GM18858 (cell line): Measurements from ENCODE around the gene MYO16.

ENCODE experiments used
- ATAC-seq: cut with Tn5 transposase; IDR thresholded peaks from one replicate; pipeline ENCODE4 v1.9.1; 2021; ENCODE audit not compliant: unreplicated experiment

The MYO16 gene

DNA sequence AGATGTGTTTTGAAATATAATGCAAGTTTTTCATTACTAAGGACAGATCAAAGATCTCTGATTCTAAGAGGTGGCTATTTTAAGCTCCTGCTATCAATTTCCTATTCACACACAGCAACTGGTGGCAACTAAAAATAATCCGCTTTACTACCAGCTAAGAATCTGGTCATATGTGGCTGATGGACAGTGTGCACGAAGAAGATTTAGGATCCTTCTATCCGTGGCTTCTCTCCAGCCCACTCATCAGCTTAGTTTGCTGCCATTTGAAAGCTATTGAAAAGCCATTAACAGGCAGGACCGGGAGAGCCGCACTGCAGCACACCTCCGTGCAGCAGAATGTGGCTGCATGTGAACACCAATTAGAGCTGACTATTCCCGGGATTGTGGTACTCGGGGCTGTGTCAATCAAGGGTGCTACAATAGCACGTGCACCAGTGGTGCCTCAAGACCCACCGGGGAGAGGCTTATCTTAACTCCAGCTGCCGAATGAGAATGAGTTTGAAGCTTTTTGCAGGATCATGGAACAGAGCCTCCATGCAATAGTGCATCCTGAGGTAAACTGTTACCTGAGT lies at the start of gene MYO16:
Gene MYO16 (plus strand): TSS at position 431 of the 572 bp plus-strand sequence. CDS start 234 bp downstream, outside the sequence.
- no peak for ATAC-seq

DNA sequence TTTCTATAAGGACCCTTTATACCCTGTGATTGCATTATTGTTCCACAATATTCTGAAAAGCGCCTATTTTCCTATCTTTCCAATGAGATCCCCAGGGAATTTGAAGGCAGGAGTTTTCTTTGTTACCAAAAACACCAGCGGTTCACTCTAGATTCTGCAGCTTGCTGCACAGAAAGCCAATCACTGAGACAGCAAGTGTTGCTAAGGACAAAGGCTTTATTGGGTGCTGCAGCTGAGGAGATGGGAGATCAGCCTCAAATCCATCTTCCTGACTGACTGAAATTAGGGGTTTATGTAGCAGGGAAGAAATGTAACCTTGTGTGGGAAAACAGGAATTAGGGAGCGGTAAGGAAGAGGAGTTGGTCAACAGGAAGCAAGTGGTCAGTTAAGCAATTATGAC lies 42.6 kb upstream of the MYO16 start:
- no peak for ATAC-seq

DNA sequence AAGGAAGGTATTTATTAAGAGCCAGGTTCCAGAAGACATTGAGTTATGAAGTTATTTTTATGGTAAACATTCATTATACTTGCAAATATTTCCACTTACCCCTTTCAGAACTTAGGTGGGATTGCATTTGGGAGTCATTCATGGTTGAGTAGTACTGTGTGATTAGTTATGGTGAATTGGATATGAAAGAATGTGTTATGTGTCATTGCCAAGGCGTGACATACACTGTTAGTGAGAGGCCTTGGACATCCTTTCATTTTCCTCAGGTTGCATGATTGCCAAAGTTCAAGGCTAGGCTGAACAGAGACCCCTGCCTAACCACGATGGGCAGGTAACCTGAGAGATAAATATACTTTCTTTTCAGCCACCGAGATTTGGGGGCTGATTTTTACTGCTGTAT lies 40.9 kb upstream of the MYO16 start:
- no peak for ATAC-seq

DNA sequence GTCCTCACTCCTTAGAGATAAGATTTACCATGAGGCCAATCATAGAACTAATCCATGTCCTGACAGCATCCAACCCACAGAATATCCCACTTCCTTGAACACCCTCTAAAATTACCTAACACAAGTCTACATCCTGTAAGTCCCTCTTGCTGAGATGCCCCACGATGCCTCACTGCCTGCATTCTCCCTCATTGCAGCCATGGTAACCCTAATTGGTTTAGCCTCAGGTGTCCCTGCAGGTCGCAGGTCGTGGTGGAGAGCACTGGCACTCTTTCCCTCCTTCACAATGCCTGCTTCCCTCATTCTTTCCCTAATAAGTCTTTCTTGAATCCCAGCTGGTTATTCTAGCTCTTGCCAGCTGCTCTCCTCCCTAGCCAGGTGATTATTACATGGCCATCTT lies 35.3 kb upstream of the MYO16 start:
- no peak for ATAC-seq

DNA sequence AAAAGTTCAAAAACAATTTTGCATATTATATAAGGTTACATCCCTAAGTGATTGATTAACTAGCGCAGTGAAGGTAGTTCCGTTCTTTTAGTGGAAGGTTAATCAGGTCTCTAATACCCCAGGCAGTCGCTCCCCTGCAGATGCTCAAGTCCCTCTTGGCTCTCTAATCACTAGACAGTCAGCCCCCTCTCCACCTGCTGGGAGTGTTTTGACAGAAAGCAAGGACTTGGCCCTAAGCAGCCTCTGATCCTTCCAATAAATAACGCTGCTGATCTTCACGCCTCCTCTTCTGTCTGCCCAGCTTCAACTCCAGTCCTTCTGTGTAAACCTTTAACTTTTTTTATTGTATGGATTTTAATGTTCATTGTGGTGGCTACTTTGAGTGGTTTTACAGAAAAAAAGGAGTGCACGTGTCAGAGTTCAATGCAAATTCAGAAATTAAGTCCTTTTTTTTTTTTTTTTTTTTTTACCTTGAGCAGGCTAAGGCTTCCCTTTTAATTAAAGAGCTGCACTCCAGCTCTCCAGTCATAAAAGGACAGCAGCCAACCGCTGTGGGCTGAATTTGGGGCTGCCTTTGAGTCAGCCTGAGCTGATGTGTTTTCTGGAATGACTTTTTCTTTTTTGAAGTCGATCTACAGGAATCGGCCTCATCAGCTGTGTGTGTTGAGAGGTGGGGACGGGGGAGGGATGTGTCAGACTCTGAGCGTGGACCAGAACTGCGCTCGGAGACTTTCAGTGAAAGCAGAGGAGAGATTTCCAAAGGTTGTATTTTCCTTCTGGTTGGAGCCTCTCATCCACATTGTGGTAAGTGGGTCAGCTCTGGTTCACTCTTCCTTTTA lies 33.8 kb upstream of the MYO16 start:
- ATAC-seq: no peak

DNA sequence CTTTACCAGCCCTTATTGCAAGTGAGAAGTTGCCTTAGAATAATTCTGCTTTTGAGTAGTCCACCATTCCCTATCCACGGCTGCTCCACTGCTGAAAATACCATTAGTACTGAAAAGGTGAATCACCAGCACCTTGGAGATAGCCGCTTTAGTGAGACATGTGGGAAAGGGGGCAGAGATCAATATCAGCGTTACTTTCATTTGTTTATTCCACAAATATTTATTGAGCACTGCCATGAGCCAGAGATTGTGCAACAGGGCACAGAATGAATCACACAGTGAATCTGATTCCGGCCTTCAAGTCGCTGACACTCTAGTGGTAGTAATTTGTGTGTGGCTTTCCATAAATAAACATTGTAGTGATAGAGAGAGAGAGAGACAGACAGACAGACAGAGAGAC lies 31.5 kb upstream of the MYO16 start:
- ATAC-seq: no peak

DNA sequence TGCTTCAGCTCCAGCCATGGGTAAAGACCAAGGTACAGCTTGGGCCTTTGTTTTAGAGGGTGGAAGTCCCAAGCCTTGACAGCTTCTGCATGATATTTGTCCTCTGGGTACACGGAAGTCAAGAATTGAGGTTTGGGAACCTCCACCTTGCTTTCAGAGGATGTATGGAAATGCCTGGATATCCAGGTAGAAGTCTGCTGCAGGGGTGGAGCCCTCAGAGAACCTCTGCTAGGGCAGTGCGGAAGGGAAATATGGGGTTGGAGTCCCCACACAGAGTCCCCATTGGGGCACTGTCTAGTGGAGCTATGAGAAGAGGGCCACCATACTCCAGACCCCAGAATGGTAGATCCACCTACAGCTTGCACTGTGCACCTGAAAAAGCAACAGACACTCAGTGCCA lies 23.0 kb upstream of the MYO16 start:
- no peak for ATAC-seq

DNA sequence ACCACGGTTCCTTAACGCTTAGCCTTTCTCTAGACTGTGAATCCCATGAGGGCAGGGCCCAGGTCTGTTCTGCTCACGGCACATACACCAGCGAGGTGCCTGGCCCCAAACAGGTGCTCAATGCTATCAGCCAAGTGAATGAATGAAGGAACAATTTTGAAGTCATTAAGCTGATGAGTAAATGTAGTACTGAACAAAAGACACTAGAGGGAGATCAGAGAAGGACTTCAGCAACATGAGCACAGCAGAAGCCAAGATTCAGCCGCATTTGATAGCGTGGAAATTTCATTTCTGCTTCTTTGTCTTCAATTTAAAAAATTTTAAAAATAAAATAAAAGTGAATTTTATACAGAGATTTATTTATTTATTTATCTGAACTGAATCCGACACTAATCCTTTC lies 20.1 kb upstream of the MYO16 start:
- ATAC-seq: no peak

DNA sequence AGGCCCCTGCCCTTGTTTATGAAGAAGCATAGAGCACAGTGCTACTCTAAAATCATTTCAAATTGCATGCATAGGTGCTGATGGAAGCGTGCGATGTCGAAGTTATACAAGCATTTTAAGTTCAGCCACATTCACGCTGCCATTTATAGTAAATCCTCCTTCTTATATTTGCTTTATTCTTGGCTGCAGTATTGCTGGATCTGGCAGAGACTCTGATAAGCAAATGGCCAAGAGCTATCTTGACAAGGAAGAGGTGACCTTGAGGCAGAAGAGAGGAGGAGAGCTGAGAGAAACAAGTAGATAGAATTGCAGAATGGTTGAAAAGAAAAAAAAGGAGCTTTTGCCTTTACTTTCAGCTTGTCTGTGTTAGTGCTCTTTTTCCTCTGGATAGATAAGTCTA lies 18.9 kb upstream of the MYO16 start:
- ATAC-seq: no peak

DNA sequence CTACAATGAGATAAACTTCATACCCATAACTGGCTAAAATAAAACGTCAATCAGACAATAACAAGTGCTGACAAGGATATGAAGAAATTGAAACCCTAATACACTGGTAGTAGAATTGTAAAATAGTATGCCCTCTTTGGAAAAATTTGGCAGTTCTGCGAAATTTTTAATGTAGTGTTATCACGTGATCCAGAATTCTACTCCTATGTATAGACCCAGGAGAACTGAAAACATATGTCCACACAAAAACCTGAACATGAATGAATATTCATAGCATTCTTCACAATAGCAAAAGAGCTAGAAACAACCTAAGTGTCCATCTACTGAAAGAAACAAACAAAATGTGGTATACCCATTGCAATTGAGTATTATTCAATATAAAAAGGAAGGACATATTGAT lies 14.2 kb upstream of the MYO16 start:
- ATAC-seq: no peak

DNA sequence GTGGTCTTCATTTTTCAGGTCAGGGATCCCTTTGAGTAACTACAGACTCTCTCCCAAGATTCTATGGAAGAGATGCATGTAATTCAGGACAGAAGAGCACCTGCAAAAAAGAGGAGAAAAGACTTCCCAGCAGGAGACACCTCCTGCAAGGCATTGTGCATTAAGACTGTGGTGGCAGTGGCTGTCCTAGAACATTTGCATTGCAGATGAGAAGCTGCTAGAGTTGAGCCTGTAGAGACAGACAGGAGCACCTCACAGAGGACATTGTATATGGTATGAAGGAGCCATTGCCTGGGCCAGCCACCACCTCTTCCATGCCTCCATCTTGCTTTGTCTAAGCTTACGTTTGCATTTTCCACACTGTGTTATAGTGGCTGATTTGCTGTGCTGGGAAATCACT lies 11.2 kb upstream of the MYO16 start:
- no peak for ATAC-seq

DNA sequence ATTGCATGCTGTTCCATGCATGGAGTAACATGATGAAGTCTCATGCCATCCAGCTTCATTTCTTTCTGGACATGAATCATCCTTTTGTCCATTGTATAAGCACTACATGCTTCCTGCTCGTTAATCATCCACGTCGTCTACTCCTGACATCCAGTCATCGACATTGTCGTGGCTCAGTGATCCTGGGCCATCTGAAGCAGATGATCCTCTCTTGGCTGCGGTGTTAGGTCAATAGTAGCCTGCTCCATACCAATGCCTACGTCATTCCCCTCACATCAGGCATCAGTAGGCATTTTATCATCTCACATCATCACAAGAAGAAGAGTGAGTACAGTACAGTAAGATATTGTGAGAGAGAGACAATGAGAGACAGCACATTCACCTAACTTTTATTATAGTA lies 7.9 kb upstream of the MYO16 start:
- no peak for ATAC-seq

DNA sequence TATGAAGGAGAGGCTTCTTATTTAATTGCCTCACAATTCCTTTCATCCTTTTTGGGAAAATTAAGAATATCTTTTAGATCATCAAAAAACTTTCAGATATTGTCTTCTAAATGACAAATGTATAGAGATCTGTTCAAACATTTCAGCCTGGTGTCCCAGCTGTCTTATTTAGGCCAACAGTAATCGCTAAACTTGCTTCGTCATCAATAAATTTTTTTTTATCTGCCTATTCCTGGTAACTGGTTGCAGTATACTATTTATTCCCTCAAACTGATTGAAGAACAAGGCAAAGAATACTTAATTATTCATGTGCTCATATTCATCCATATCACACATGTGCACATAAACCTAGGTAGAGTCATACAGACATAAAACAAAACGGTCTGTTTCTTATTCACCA lies 5.3 kb upstream of the MYO16 start:
- ATAC-seq: no peak

DNA sequence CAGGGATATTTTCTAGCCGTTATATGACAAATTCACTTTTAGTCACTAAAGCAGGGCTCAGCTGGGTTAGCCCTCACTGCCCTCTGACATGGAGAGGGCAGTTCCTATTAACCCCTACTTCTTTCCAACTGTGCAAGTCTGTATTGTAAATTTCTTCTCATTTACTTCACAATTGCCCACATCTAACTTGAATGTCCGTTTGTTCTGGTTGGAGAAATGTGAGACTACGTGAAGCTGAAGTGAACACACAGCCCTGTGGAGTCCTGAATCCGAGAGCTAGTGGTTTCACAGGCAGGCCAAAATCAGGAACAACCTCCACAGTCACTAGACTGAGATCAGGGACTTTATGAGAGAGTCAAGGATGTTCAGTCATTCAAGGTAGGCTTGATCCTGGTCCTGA lies 4.4 kb upstream of the MYO16 start:
- ATAC-seq: no peak

DNA sequence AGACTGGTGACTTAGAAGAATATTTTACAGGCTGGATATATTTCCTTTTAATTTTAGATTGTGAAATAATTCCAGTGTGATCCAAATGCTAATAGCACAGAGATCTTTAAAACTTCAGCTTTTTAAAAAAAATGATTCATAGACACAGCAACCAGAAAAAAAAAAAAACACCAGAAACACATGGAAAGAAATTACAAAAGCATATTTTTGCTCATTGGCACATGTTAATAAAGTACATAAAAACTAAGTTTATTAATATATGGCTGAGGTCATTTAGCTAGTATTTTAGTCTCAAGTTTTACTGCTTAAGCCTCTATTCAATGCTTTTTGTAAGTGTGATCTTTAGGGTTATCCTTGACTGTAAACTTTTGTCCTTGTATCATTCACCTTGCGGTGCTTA lies 577 bp downstream of the MYO16 start:
- no peak for ATAC-seq

DNA sequence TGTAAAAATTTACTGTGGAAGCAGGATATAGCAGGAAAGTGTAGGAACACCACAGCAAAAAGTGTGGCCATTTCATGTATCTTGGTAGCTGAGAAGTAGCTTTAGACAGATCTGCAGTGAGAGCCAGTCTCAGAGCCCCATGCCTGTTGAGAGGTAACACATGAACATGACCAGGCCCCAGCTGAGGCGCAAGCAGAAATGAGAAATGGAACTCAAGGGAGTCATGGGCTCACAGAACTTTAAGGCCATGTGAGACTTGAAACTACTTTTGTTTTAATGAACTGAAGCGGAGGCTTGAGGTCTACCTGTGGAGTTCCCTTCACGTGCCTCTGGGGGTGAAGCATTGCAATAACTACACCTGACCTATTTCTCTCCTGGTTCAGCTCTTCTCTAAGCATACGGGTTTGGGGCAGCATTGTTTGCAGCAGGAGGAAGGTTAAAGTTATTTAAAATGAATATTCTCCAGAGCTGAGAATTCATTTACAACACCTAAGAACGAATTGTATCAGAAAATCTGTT lies 3.3 kb downstream of the MYO16 start:
- no peak for ATAC-seq

DNA sequence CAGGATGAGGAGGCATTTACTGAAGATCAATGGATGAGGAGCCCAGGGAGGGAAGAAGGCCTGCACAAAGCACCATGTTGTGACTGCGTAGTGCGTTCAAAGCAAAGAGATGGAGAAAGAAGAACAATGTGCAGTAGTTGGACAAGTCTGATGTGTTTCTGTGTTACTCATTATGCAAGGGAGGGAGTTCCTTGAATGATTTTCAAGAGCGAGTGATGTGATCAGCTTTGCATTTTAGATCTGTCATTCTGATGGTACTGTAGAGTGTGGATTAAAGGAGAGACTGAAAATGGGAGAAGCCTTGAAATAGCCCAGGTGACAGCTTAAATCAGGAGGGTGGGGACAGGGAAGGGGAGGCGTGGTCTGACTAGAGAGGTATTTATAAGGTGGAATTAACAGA lies 9.5 kb downstream of the MYO16 start:
- no peak for ATAC-seq

DNA sequence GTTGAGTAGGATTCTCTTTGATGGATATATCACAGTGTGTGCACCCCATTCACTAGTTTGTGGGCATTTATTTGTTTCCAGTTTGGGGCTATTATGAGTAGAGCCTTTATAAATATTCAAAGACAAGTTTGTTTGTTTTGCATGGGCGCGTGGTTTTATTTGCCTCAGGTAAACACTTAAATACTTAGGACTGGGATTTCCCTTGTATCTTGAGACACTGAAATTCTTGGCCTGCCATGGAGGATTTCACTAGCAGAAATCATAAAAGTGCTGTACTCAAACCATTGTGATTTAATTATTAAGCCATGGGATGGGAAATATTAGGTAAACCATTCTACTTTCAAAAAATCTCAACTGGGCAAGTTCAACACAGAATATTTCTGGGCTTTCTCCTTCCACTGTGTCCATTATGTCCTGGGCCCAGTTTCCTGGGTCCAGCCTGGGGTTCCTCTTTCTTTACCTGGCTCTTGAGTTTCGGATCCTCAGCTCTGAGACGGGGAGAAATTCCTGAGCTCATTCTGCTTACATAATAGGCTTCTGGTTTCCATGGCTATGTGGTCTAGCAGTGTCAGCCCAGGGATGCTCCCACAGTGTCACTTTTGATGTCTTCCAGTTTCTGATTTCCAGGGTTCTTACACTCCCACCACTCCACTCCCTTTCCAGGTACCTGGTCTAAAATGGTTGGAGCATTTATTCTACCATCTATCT lies 14.4 kb downstream of the MYO16 start:
- ATAC-seq: no peak

DNA sequence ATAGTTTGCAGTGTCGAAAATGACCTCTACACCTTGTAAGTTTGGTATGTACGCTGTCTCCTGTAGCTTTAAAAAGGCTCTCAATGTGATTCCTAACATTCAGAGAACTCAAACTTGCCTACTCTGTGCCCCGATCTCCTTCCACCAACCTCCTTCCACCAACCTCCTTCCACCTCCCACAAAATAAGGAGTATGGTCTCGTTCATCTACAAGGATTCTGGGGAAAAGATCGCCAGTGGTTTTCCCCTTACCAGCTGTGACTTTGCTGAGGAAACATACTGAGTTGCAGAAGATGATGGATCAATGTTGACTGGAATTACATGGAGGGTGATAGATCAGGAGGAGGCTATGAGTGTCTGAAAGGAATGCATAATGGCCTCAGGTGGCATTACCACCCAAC lies 16.0 kb downstream of the MYO16 start:
- no peak for ATAC-seq

DNA sequence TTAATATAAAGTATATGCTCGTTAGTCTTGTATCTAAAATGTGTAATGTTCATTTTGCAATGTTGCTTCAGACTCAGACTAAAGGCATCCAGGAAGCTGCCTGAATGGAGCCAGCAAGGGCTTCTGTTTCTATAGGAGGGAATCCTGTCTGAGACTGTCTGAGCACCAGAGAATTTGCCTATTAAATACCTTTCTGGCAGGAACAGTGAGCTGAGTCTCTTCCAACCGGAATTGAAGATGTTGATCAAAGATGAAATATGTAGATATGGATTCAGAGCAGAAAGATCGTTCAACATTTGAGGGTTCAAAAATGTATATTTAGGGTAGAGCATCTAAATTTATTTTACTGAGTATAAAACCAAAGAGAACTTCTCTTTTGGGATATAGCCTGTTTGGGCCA lies 20.9 kb downstream of the MYO16 start:
- no peak for ATAC-seq

DNA sequence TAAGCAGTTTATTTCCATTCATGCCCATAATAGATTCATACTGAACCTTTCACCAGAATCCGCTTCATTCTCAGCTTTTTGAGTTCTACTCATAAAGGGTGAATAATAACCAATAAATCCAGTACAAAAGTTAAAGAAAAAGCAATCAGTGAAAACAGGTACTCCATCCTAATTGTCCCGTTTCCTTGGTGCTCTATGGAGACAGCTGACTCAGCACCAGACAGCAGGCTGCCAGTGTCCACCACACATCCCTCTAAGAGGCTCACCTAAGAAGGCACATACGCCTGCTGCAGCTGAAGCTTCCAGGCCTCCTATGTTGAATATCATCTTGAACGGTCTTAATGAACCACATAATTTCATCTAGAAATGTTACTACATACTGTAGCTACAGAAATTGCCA lies 27.3 kb downstream of the MYO16 start:
- ATAC-seq: no peak

DNA sequence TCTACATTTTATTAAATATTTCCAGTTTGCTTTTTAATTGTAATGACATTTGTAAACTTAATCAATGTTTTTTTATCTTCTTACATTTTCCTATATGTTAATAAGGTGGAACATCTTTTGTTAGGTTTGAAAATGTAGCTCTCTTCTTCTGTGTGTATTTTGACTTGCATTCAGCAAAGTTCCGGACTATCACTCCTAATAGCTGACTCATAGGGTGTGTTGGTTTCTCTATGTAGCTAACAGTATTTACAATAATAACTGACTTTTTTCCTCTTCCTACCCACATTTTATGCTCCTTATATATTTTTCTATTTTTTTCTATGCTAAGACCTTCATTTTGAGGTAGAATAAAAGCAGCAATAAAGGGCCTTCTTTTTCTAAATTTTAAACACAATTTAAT lies 28.1 kb downstream of the MYO16 start:
- no peak for ATAC-seq
